Chondrocyte (in vitro differentiated cells): ENCODE results near the gene TRAF2. TPM values are rescaled to one million over a fixed set of nuclear protein-coding genes. Genes with fewer than 3 reads are reported as not detected.
A peak's percentile ranks its signal among the peaks of the same experiment; 100 is the strongest.

Experiments used
- DNase-seq: peaks from one replicate; pipeline ENCODE4 v3.0.0; 2021; ENCODE audit warnings: mixed read lengths, low spot score
- H3K27ac Mint-ChIP-seq: one replicate; pipeline ENCODE4 v1.8.0; 2021; ENCODE audit warnings: mild to moderate bottlenecking, moderate library complexity, mixed read lengths; ENCODE audit not compliant: unreplicated experiment
- H3K27me3 Mint-ChIP-seq: 2 replicates; pipeline ENCODE4 v1.8.0; 2021; ENCODE audit warnings: low read depth, mixed read lengths
- H3K36me3 Mint-ChIP-seq: 2 replicates; pipeline ENCODE4 v1.8.0; 2021; ENCODE audit warnings: low read depth, mixed read lengths
- H3K4me1 Mint-ChIP-seq: 2 replicates; pipeline ENCODE4 v1.8.0; 2021; ENCODE audit warnings: low read depth, mild to moderate bottlenecking, mixed read lengths
- H3K4me3 Mint-ChIP-seq: one replicate; pipeline ENCODE4 v1.8.0; 2021; ENCODE audit warnings: mild to moderate bottlenecking, moderate library complexity, mixed read lengths; ENCODE audit not compliant: unreplicated experiment
- H3K9me3 Mint-ChIP-seq: 2 replicates; pipeline ENCODE4 v1.8.0; 2021; ENCODE audit warnings: low read depth, mixed read lengths
- CTCF ChIP-seq: fragments of 200-600 bp; sonication (generic); IDR thresholded peaks from 2 replicates; pipeline ENCODE4 v1.5.0; 2021; ENCODE audit warnings: antibody characterized with exemption, mild to moderate bottlenecking, moderate library complexity
- total RNA-seq: library from RNA; stranded (reverse); gene quantifications from 3 replicates; pipeline ENCODE4 v1.2.1, GENCODE V29; 2021

The TRAF2 gene
- total RNA-seq, 1 donor from 2014 or later: 10.4 TPM

GRCh38 chr9:136937186-136938001 is 51.1 kb downstream of the TRAF2 start:
- Mint-ChIP-seq H3K4me3 (no peak overlapping the region), H3K9me3 (peaks cover 6% of the 10 kb centered on the region), H3K4me1 (no peaks in the 10 kb centered on the region), H3K27ac (no peak overlapping the region), H3K36me3 (peaks cover 18% of the 10 kb centered on the region), H3K27me3 (no peaks in the 10 kb centered on the region)
- peak; percentile 79 for DNase-seq
- TF ChIP-seq CTCF: no peak

- H3K36me3 Mint-ChIP-seq: peaks cover 12% of the 10 kb centered on the region
- no peaks in the 10 kb centered on the region for H3K27me3 Mint-ChIP-seq
- no peak for TF ChIP-seq CTCF
- peak; percentile 81 for DNase-seq
- H3K4me1 Mint-ChIP-seq: peaks cover 3% of the 10 kb centered on the region
- H3K9me3 Mint-ChIP-seq: peaks cover 2% of the 10 kb centered on the region
- no peak overlapping the region for H3K4me3 Mint-ChIP-seq
- H3K27ac Mint-ChIP-seq: no peak overlapping the region
These were observed 53.2 kb downstream of the TRAF2 start for GRCh38 chr9:136939431-136939995.

GRCh38 chr9:136939996-136940525 is 53.7 kb downstream of the TRAF2 start:
- H3K4me3 Mint-ChIP-seq: no peak overlapping the region
- peaks cover 12% of the 10 kb centered on the region for H3K36me3 Mint-ChIP-seq
- H3K27ac Mint-ChIP-seq: no peak overlapping the region
- peaks cover 6% of the 10 kb centered on the region for H3K4me1 Mint-ChIP-seq
- peak; percentile 82 for DNase-seq
- H3K27me3 Mint-ChIP-seq: no peaks in the 10 kb centered on the region
- TF ChIP-seq CTCF: no peak
- H3K9me3 Mint-ChIP-seq: peaks cover 2% of the 10 kb centered on the region

- TF ChIP-seq CTCF: no peak
- H3K4me3 Mint-ChIP-seq: no peak overlapping the region
- DNase-seq: peak; percentile 90
- H3K9me3 Mint-ChIP-seq: peaks cover 2% of the 10 kb centered on the region
- no peak overlapping the region for H3K27ac Mint-ChIP-seq
- peaks cover 12% of the 10 kb centered on the region for H3K36me3 Mint-ChIP-seq
- peaks cover 6% of the 10 kb centered on the region for H3K4me1 Mint-ChIP-seq
- no peaks in the 10 kb centered on the region for H3K27me3 Mint-ChIP-seq
These were observed 54.4 kb downstream of the TRAF2 start for GRCh38 chr9:136940526-136941230.
